ENCODE measurements around the gene ACP5. TPM values are rescaled to one million over a fixed set of nuclear protein-coding genes. Genes with fewer than 3 reads are reported as not detected.
A peak's percentile ranks its signal among the peaks of the same experiment; 100 is the strongest.

Gene ACP5
- total and polyA plus RNA-seq, 10 of the 15 experiments (the other 5 are each of a cell fraction or from before 2014, with no cell fraction given): 1.0 to 73.4 (median 36.8) TPM

DNA sequence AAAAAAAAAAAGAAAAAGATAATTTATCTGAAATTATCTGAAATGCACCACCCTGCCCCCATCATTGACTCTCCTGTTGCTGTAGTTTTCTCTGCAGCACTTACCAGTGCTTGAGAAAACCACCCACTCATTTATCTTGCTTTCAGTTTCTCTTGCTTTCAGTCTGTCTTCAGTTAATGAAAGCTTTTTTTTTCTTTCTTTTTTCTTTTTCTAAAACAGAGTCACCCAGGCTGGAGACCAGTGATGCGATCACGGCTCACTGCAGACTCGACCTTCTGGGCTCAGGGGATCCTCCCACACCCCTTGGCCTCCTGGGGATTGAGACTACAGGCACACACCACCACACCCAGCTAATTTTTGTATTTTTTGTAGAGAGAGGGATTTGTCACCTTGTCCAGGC lies 4.3 kb upstream of the ACP5 start (continued):
- TF ChIP-seq PAX5 (IDR thresholded peaks at IDR 0.05; ENCODE audit: borderline replicate concordance, low read depth, low read length) (peak; percentile 66), ASH2L (IDR thresholded peaks at IDR 0.05; ENCODE audit: borderline replicate concordance, low read depth) (no peak), RBBP5 (conservative IDR thresholded peaks at IDR 0.05) (no peak), ZNF24 (IDR thresholded peaks at IDR 0.05) (no peak), RAD51 (IDR thresholded peaks at IDR 0.05) (no peak), BRCA1 (IDR thresholded peaks at IDR 0.05; ENCODE audit: low read depth, low read length) (no peak), SPI1 (IDR thresholded peaks at IDR 0.05; ENCODE audit: borderline replicate concordance, insufficient read depth, low read depth, low read length) (no peak), IRF4 (IDR thresholded peaks at IDR 0.05; ENCODE audit: low read depth, low read length) (peak; percentile 49; the same call in 1 of the 2 replicates)
- TF ChIP-seq, protein P1, sequence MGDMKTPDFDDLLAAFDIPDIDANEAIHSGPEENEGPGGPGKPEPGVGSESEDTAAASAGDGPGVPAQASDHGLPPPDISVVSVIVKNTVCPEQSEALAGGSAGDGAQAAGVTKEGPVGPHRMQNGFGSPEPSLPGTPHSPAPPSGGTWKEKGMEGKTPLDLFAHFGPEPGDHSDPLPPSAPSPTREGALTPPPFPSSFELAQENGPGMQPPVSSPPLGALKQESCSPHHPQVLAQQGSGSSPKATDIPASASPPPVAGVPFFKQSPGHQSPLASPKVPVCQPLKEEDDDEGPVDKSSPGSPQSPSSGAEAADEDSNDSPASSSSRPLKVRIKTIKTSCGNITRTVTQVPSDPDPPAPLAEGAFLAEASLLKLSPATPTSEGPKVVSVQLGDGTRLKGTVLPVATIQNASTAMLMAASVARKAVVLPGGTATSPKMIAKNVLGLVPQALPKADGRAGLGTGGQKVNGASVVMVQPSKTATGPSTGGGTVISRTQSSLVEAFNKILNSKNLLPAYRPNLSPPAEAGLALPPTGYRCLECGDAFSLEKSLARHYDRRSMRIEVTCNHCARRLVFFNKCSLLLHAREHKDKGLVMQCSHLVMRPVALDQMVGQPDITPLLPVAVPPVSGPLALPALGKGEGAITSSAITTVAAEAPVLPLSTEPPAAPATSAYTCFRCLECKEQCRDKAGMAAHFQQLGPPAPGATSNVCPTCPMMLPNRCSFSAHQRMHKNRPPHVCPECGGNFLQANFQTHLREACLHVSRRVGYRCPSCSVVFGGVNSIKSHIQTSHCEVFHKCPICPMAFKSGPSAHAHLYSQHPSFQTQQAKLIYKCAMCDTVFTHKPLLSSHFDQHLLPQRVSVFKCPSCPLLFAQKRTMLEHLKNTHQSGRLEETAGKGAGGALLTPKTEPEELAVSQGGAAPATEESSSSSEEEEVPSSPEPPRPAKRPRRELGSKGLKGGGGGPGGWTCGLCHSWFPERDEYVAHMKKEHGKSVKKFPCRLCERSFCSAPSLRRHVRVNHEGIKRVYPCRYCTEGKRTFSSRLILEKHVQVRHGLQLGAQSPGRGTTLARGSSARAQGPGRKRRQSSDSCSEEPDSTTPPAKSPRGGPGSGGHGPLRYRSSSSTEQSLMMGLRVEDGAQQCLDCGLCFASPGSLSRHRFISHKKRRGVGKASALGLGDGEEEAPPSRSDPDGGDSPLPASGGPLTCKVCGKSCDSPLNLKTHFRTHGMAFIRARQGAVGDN (IDR thresholded peaks at IDR 0.05): no peak
- TF ChIP-seq, protein P2, sequence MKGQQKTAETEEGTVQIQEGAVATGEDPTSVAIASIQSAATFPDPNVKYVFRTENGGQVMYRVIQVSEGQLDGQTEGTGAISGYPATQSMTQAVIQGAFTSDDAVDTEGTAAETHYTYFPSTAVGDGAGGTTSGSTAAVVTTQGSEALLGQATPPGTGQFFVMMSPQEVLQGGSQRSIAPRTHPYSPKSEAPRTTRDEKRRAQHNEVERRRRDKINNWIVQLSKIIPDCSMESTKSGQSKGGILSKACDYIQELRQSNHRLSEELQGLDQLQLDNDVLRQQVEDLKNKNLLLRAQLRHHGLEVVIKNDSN (IDR thresholded peaks at IDR 0.05; ENCODE audit: borderline replicate concordance, extremely low read length, insufficient read depth, low read depth, low read length): no peak
- TF ChIP-seq, protein P3, sequence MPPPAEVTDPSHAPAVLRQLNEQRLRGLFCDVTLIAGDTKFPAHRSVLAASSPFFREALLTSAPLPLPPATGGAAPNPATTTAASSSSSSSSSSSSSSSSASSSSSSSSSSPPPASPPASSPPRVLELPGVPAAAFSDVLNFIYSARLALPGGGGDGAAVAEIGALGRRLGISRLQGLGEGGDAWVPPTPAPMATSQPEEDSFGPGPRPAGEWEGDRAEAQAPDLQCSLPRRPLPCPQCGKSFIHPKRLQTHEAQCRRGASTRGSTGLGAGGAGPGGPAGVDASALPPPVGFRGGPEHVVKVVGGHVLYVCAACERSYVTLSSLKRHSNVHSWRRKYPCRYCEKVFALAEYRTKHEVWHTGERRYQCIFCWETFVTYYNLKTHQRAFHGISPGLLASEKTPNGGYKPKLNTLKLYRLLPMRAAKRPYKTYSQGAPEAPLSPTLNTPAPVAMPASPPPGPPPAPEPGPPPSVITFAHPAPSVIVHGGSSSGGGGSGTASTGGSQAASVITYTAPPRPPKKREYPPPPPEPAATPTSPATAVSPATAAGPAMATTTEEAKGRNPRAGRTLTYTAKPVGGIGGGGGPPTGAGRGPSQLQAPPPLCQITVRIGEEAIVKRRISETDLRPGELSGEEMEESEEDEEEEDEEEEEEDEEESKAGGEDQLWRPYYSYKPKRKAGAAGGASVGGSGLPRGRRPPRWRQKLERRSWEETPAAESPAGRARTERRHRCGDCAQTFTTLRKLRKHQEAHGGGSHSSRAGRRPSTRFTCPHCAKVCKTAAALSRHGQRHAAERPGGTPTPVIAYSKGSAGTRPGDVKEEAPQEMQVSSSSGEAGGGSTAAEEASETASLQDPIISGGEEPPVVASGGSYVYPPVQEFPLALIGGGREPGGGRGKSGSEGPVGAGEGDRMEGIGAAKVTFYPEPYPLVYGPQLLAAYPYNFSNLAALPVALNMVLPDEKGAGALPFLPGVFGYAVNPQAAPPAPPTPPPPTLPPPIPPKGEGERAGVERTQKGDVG (CRISPR knock-in tag; IDR thresholded peaks at IDR 0.05): no peak
- TF ChIP-seq, protein P4, sequence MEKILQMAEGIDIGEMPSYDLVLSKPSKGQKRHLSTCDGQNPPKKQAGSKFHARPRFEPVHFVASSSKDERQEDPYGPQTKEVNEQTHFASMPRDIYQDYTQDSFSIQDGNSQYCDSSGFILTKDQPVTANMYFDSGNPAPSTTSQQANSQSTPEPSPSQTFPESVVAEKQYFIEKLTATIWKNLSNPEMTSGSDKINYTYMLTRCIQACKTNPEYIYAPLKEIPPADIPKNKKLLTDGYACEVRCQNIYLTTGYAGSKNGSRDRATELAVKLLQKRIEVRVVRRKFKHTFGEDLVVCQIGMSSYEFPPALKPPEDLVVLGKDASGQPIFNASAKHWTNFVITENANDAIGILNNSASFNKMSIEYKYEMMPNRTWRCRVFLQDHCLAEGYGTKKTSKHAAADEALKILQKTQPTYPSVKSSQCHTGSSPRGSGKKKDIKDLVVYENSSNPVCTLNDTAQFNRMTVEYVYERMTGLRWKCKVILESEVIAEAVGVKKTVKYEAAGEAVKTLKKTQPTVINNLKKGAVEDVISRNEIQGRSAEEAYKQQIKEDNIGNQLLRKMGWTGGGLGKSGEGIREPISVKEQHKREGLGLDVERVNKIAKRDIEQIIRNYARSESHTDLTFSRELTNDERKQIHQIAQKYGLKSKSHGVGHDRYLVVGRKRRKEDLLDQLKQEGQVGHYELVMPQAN (conservative IDR thresholded peaks at IDR 0.05): no peak
- TF ChIP-seq, protein P5, sequence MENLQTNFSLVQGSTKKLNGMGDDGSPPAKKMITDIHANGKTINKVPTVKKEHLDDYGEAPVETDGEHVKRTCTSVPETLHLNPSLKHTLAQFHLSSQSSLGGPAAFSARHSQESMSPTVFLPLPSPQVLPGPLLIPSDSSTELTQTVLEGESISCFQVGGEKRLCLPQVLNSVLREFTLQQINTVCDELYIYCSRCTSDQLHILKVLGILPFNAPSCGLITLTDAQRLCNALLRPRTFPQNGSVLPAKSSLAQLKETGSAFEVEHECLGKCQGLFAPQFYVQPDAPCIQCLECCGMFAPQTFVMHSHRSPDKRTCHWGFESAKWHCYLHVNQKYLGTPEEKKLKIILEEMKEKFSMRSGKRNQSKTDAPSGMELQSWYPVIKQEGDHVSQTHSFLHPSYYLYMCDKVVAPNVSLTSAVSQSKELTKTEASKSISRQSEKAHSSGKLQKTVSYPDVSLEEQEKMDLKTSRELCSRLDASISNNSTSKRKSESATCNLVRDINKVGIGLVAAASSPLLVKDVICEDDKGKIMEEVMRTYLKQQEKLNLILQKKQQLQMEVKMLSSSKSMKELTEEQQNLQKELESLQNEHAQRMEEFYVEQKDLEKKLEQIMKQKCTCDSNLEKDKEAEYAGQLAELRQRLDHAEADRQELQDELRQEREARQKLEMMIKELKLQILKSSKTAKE (IDR thresholded peaks at IDR 0.05; ENCODE audit: low read depth, poor library complexity, severe bottlenecking): peak; percentile 89
- TF ChIP-seq, protein P6, sequence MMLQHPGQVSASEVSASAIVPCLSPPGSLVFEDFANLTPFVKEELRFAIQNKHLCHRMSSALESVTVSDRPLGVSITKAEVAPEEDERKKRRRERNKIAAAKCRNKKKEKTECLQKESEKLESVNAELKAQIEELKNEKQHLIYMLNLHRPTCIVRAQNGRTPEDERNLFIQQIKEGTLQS (IDR thresholded peaks at IDR 0.05; ENCODE audit: borderline replicate concordance, extremely low read depth, low read depth, low read length): no peak
- TF ChIP-seq, protein P7, sequence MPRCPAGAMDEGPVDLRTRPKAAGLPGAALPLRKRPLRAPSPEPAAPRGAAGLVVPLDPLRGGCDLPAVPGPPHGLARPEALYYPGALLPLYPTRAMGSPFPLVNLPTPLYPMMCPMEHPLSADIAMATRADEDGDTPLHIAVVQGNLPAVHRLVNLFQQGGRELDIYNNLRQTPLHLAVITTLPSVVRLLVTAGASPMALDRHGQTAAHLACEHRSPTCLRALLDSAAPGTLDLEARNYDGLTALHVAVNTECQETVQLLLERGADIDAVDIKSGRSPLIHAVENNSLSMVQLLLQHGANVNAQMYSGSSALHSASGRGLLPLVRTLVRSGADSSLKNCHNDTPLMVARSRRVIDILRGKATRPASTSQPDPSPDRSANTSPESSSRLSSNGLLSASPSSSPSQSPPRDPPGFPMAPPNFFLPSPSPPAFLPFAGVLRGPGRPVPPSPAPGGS (IDR thresholded peaks at IDR 0.05; ENCODE audit: borderline replicate concordance, insufficient read depth, low read depth, low read length, poor library complexity, severe bottlenecking): peak; percentile 78
